ENCODE data around the gene NQO2. TPM values are rescaled to one million over a fixed set of nuclear protein-coding genes. Genes with fewer than 3 reads are reported as not detected.

NQO2 gene
- total RNA-seq, 5 donors from 2014 or later (not counting 1 experiment from before 2014, with no cell fraction given) = 9.1 to 54.6 (median 33.0) TPM

DNA sequence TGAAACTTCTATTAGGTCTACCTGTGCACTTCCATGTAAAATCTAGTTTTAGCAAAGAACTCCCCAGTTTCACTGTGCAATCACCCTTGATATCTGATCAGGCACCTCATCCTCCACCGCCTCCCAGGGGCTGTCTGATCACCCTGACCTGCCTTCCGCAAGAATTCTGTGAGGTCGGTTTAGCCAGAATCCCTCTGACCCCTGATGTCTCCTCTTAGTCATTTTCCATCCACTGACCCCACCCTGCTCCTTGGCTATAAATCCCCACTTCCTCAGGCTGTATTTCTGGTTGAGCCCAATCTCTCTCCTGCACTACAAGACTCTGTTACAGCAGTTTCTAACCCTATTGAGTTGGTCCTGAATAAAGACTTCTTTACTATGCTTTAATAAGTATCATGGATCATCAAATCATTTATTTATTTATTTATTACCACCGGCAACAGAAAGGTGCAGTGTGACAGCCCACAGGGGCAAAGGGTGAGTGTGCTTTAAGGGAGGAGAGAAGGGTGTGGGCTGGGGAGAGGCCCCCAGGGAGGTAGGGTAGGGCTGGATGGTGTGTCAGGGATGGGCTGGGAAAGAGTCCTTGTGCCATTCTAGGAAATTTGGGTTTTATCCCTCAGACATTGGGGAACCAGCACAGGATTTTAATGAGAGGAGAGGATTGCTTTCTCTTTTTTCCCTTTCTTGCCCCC lies 17.1 kb upstream of the NQO2 start:
- Histone ChIP-seq H3K27ac (ENCODE audit: low read length) (no peak overlapping the region), H3K9me3 (no peaks in the 10 kb centered on the region), H3K4me1 (ENCODE audit: control insufficient read depth in 1 of 2, extremely low read depth in 1 of 2, insufficient read depth in 2 of 2, low read length in 2 of 2) (peaks cover 3 to 6% of the 10 kb centered on the region in 2 experiments), H3K4me3 (ENCODE audit: control insufficient read depth in 1 of 2, extremely low read depth in 1 of 2, low read length in 1 of 2) (no peak overlapping the region), H3K27me3 (replicated peaks in 1 of 2; ENCODE audit: control insufficient read depth in 2 of 2, extremely low read depth in 1 of 2, insufficient read depth in 2 of 2, low read length in 1 of 2) (peaks cover 0 to 4% of the 10 kb centered on the region in 2 experiments), H3K36me3 (ENCODE audit: control insufficient read depth in 2 of 2, extremely low read depth in 1 of 2, insufficient read depth in 1 of 2, low read length in 1 of 2) (no peaks in the 10 kb centered on the region)
- DNase-seq (no peak), ATAC-seq (replicated peaks in 1 of 4) (no peak)
- H3K36me3 Mint-ChIP-seq = no peaks in the 10 kb centered on the region
- peaks cover 4 to 5% of the 10 kb centered on the region in 2 donors for H3K27me3 Mint-ChIP-seq
- WGBS (ENCODE audit: insufficient coverage) = 94% methylated on average over 3 of the region's 4 CpGs
- no peaks in the 10 kb centered on the region for H3K9me3 Mint-ChIP-seq
- CTCF ChIA-PET = interaction anchor here in 1 of 2 donors (0.5 kb wide), 1 partner anchor 10 kb away, joined by 5 read pairs; no protein-coding TSS in a partner anchor
- POLR2A ChIA-PET = no interaction called here
- H3K27ac Mint-ChIP-seq = no peak overlapping the region
- peaks cover 3 to 14% (median 11%) of the 10 kb centered on the region in 3 donors for H3K4me1 Mint-ChIP-seq
- no peak overlapping the region for H3K4me3 Mint-ChIP-seq

DNA sequence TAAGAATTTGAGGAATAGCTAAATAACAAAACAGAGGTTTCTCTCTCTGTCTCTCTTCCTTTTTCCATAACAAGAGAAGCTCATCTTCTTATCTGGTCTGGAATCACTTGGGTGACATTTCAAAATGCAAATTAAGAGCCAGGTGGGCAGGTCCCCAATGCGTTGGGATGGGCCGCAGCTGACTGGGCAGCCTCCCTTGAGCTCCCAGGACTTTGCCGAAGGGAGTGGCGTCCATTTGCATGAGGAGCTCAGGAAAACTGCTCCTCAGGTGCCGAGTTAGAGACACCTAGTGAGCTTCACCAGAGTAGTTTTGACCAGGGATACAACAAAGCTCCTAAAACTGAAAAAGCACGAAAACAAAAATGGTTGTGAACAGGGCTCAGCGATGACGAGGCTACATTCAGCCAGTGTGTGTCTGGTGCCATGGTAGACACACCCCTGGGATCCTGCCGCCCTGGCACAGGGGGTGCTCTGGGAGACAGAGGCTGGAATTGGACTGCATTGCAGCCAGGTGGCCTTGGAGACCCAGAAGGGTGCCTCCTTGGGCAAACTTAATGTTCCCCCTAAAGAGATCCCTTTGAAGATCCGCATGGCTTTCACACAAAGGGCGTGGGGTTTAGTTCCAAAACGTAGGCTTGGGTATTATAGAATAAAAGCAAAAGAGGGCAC lies 14.8 kb upstream of the NQO2 start:
- no peak overlapping the region for H3K27ac Mint-ChIP-seq
- peaks cover 13 to 23% (median 21%) of the 10 kb centered on the region in 3 donors for H3K4me1 Mint-ChIP-seq
- H3K4me3 Mint-ChIP-seq = no peak overlapping the region

DNA sequence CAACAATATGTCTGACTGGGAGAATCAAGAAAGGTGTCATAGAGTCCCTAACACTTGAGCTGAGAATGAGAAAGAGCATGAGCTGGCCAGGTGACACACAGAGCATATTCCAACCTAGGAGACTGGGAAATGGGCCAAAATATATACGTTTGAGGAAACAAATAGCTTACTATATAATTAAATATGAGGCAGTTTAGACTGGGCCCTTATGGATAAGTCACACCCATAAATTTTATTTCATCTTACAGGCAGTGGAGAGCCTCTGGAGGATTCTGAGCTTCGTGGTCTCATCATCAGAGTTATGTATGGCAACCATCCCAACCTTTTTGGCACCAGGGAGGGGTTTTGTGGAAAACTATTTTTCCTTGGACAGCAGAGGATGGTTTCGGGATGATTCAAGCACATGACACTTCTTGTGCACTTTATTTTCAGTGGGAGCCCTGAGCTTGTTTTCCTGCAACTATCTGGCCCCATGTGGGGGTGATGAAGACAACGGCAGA lies 12.9 kb upstream of the NQO2 start:
- no peak for DNase-seq
- H3K27ac ChIP-seq (ENCODE audit: low read length) = peak overlapping the region; percentile 36
- H3K4me1 ChIP-seq (ENCODE audit: control insufficient read depth in 1 of 2, extremely low read depth in 1 of 2, insufficient read depth in 2 of 2, low read length in 2 of 2) = peaks cover 14 to 26% of the 10 kb centered on the region in 2 experiments
- 100% methylated on average over 1 of the region's 4 CpGs for WGBS (ENCODE audit: insufficient coverage)
- H3K9me3 Mint-ChIP-seq = no peaks in the 10 kb centered on the region
- no peak for ATAC-seq (replicated peaks in 1 of 4)
- no peaks in the 10 kb centered on the region for H3K36me3 ChIP-seq (ENCODE audit: control insufficient read depth in 2 of 2, extremely low read depth in 1 of 2, insufficient read depth in 1 of 2, low read length in 1 of 2)
- peak overlapping the region; percentile 98 for H3K27ac Mint-ChIP-seq
- peaks cover 0 to 3% of the 10 kb centered on the region in 2 donors for H3K27me3 Mint-ChIP-seq
- H3K27me3 ChIP-seq (replicated peaks in 1 of 2; ENCODE audit: control insufficient read depth in 2 of 2, extremely low read depth in 1 of 2, insufficient read depth in 2 of 2, low read length in 1 of 2) = peaks cover 0 to 4% of the 10 kb centered on the region in 2 experiments
- CTCF ChIA-PET = interaction anchor here (0.5 to 1.8 kb wide), 12 partner anchors 24 to 230 kb away, joined by 3 to 8 read pairs (median 3); partner anchors contain the start of gene SERPINB1 (in 1 of the 2)
- H3K36me3 Mint-ChIP-seq = no peaks in the 10 kb centered on the region
- no peak overlapping the region for H3K4me3 ChIP-seq (ENCODE audit: control insufficient read depth in 1 of 2, extremely low read depth in 1 of 2, low read length in 1 of 2)
- H3K4me1 Mint-ChIP-seq = peaks cover 23 to 36% (median 30%) of the 10 kb centered on the region in 3 donors
- H3K9me3 ChIP-seq = no peaks in the 10 kb centered on the region
- peak overlapping the region; percentile 92 to 93 (median 93) for H3K4me3 Mint-ChIP-seq
- POLR2A ChIA-PET = no interaction called here

More for the DNA sequence above, 14.8 kb upstream of the NQO2 start:
- CTCF ChIA-PET = interaction anchor here (0.6 kb wide), 2 partner anchors 48 to 73 kb away, joined by 4 to 10 read pairs; no protein-coding TSS in a partner anchor
- no peaks in the 10 kb centered on the region for H3K36me3 Mint-ChIP-seq
- H3K27me3 Mint-ChIP-seq = peaks cover 4 to 5% of the 10 kb centered on the region in 2 donors
- no peaks in the 10 kb centered on the region for H3K36me3 ChIP-seq (ENCODE audit: control insufficient read depth in 2 of 2, extremely low read depth in 1 of 2, insufficient read depth in 1 of 2, low read length in 1 of 2)
- DNase-seq = no peak
- no peak overlapping the region for H3K4me3 ChIP-seq (ENCODE audit: control insufficient read depth in 1 of 2, extremely low read depth in 1 of 2, low read length in 1 of 2)
- POLR2A ChIA-PET = no interaction called here
- peaks cover 0 to 4% of the 10 kb centered on the region in 2 experiments for H3K27me3 ChIP-seq (replicated peaks in 1 of 2; ENCODE audit: control insufficient read depth in 2 of 2, extremely low read depth in 1 of 2, insufficient read depth in 2 of 2, low read length in 1 of 2)
- H3K4me1 ChIP-seq (ENCODE audit: control insufficient read depth in 1 of 2, extremely low read depth in 1 of 2, insufficient read depth in 2 of 2, low read length in 2 of 2) = peaks cover 10 to 17% of the 10 kb centered on the region in 2 experiments
- WGBS (ENCODE audit: insufficient coverage) = 92% methylated on average over 12 of the region's 12 CpGs
- no peak overlapping the region for H3K27ac ChIP-seq (ENCODE audit: low read length)
- no peak for ATAC-seq (replicated peaks in 1 of 4)
- no peaks in the 10 kb centered on the region for H3K9me3 ChIP-seq
- no peaks in the 10 kb centered on the region for H3K9me3 Mint-ChIP-seq

DNA sequence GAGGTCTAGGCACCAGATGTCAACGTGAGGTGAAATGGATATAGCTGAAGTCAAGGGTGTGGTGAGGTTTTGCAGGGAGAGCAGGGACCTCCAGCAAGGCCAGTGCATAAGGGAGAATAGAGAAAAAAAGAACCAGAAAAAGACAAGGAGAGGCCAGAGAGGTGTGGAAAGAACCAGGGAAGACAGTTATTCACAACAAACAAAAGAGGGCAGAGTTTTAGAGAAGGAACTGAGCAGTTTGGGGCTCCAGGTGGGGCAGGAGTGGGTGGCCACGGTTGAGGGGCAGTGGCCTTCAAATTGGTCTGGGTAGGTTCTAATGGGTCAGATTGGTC lies 11.6 kb upstream of the NQO2 start:
- CTCF ChIA-PET = interaction anchor here (0.7 to 2.8 kb wide), 6 partner anchors 35 to 204 kb away, joined by 3 to 25 read pairs (median 4); no protein-coding TSS in a partner anchor
- peaks cover 14 to 26% of the 10 kb centered on the region in 2 experiments for H3K4me1 ChIP-seq (ENCODE audit: control insufficient read depth in 1 of 2, extremely low read depth in 1 of 2, insufficient read depth in 2 of 2, low read length in 2 of 2)
- Mint-ChIP-seq H3K9me3 (no peaks in the 10 kb centered on the region), H3K36me3 (no peaks in the 10 kb centered on the region), H3K27me3 (no peaks in the 10 kb centered on the region), H3K4me3 (peak overlapping the region; percentile 92 to 93 (median 93)), H3K27ac (peak overlapping the region; percentile 98), H3K4me1 (peaks cover 23 to 37% (median 30%) of the 10 kb centered on the region in 3 donors)
- ATAC-seq (replicated peaks in 1 of 4) = no peak
- H3K27me3 ChIP-seq (replicated peaks in 1 of 2; ENCODE audit: control insufficient read depth in 2 of 2, extremely low read depth in 1 of 2, insufficient read depth in 2 of 2, low read length in 1 of 2) = no peaks in the 10 kb centered on the region
- H3K4me3 ChIP-seq (ENCODE audit: control insufficient read depth in 1 of 2, extremely low read depth in 1 of 2, low read length in 1 of 2) = peak overlapping the region; percentile 81 to 97
- DNase-seq = no peak
- peak overlapping the region; percentile 96 for H3K27ac ChIP-seq (ENCODE audit: low read length)
- no peaks in the 10 kb centered on the region for H3K9me3 ChIP-seq
- WGBS (ENCODE audit: insufficient coverage) = 38% methylated on average over 2 of the region's 2 CpGs
- H3K36me3 ChIP-seq (ENCODE audit: control insufficient read depth in 2 of 2, extremely low read depth in 1 of 2, insufficient read depth in 1 of 2, low read length in 1 of 2) = no peaks in the 10 kb centered on the region
- POLR2A ChIA-PET = interaction anchor here (0.7 to 2.6 kb wide), 4 partner anchors 12 to 147 kb away, joined by 4 to 23 read pairs (median 9); partner anchors contain the start of genes NQO2 (in 1 of the 2) and SERPINB1 (in 1 of the 2)

DNA sequence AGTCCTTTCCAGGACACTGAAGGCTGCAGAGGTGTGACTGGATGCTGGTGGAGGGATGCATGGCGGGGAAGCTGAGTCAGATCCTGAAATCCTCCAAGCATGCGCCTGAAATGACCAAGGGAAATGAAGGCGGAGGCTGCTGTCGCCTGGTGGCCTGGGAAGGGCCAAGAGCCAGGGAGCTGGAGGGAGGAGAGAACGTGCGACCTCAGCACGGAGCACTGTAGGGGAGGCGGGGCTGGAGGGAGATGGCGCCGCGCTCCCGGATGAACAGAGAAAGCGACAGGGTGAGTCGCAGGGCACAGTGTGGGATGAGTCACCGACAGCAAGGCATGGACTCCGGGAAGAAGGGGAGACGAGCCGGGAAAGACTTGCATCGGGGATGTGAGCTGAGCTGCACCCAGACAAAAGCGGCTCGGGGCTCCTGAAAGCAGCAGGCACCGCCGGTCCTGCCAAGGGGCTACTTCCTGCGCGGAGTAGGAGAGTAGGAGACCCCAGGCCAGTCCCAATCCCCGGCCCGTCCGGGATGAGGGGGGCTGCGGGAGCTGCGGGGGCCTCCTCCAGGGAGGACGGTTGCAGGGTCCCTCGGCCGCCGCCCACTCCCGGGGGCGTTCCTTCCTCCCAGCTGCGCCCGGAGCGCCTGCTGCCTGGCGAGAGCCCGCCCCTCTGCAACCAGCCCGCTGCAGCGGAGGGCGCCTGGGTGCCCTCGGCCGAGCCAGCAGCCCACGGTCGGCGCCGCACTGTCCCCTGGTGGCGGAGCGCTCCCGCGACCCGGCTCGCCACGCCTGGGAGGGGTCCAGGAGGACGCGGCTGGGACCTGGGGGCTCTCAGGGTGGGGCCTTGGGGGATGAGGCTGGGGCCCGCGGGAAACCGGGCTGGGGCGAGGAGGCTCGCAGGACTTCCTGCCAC lies 11.0 kb upstream of the NQO2 start:
- CTCF ChIA-PET = interaction anchor here (0.5 to 2.8 kb wide), 22 partner anchors 11 to 1029 kb away, joined by 3 to 25 read pairs (median 6); partner anchors contain the start of genes FAM50B (in 1 of the 2), NQO2 (in 1 of the 2), SERPINB1 (in 1 of the 2) and SERPINB6 (in 1 of the 2)
- H3K36me3 ChIP-seq (ENCODE audit: control insufficient read depth in 2 of 2, extremely low read depth in 1 of 2, insufficient read depth in 1 of 2, low read length in 1 of 2) = no peaks in the 10 kb centered on the region
- peak overlapping the region; percentile 96 for H3K27ac ChIP-seq (ENCODE audit: low read length)
- Mint-ChIP-seq H3K9me3 (no peaks in the 10 kb centered on the region), H3K4me3 (peak overlapping the region; percentile 92 to 93 (median 93)), H3K27ac (peak overlapping the region; percentile 100), H3K4me1 (peaks cover 23 to 37% (median 30%) of the 10 kb centered on the region in 3 donors), H3K27me3 (no peaks in the 10 kb centered on the region), H3K36me3 (no peaks in the 10 kb centered on the region)
- POLR2A ChIA-PET = interaction anchor here (0.6 to 2.6 kb wide), 8 partner anchors 11 to 147 kb away, joined by 3 to 32 read pairs (median 5); partner anchors contain the start of genes NQO2 (in 1 of the 2) and SERPINB1 (in 1 of the 2)
- WGBS (ENCODE audit: insufficient coverage) = under 1% methylated on average over 60 of the region's 64 CpGs
- peaks cover 14 to 26% of the 10 kb centered on the region in 2 experiments for H3K4me1 ChIP-seq (ENCODE audit: control insufficient read depth in 1 of 2, extremely low read depth in 1 of 2, insufficient read depth in 2 of 2, low read length in 2 of 2)
- peak; percentile 75 to 79 (median 76) for ATAC-seq (replicated peaks in 1 of 4)
- H3K4me3 ChIP-seq (ENCODE audit: control insufficient read depth in 1 of 2, extremely low read depth in 1 of 2, low read length in 1 of 2) = peak overlapping the region; percentile 81 to 97
- H3K9me3 ChIP-seq = no peaks in the 10 kb centered on the region
- H3K27me3 ChIP-seq (replicated peaks in 1 of 2; ENCODE audit: control insufficient read depth in 2 of 2, extremely low read depth in 1 of 2, insufficient read depth in 2 of 2, low read length in 1 of 2) = no peaks in the 10 kb centered on the region
- peak; percentile 35 to 87 (median 65) for DNase-seq
